NOMO-1 (cell line): ENCODE data around the gene JMJD4.

ENCODE experiments used
- DNase-seq, 2 experiments: peaks; one replicate each; lab custom pipeline; 2025; ENCODE audit not compliant: unreplicated experiment in 2 of 2; lab: John Stamatoyannopoulos, UW

The JMJD4 gene

GRCh38 chr1:227753999-227754711 is 19.1 kb upstream of the JMJD4 start:
- DNase-seq: no peak

GRCh38 chr1:227749916-227750710 is 15.0 kb upstream of the JMJD4 start:
- no peak for DNase-seq

- no peak for DNase-seq
These were observed 14.1 kb upstream of the JMJD4 start for GRCh38 chr1:227749225-227749624.

GRCh38 chr1:227748496-227749182 is 13.5 kb upstream of the JMJD4 start:
- DNase-seq: no peak

GRCh38 chr1:227747948-227748495 is 12.9 kb upstream of the JMJD4 start:
- no peak for DNase-seq

- no peak for DNase-seq
These were observed 12.3 kb upstream of the JMJD4 start for GRCh38 chr1:227747382-227747781.

- no peak for DNase-seq
These were observed 11.6 kb upstream of the JMJD4 start for GRCh38 chr1:227746676-227747075.

GRCh38 chr1:227745568-227746265 is 10.6 kb upstream of the JMJD4 start:
- DNase-seq: no peak

- no peak for DNase-seq
These were observed 9.6 kb upstream of the JMJD4 start for GRCh38 chr1:227744668-227745067.

GRCh38 chr1:227742738-227743715 is 7.9 kb upstream of the JMJD4 start:
- DNase-seq: no peak

GRCh38 chr1:227741166-227741870 is 6.2 kb upstream of the JMJD4 start:
- no peak for DNase-seq

- DNase-seq: no peak
These were observed 5.4 kb upstream of the JMJD4 start for GRCh38 chr1:227740401-227740960.

- no peak for DNase-seq
These were observed 4.5 kb upstream of the JMJD4 start for GRCh38 chr1:227739636-227740035.

GRCh38 chr1:227738820-227739219 is 3.7 kb upstream of the JMJD4 start:
- DNase-seq: no peak

GRCh38 chr1:227736814-227737432 is 1.8 kb upstream of the JMJD4 start:
- no peak for DNase-seq

GRCh38 chr1:227735539-227736285 is 610 bp upstream of the JMJD4 start:
- DNase-seq: no peak

GRCh38 chr1:227734546-227734855 is 601 bp downstream of the JMJD4 start:
- DNase-seq: no peak
